ENCODE data around the gene USP48. TPM values are rescaled to one million over a fixed set of nuclear protein-coding genes. Genes with fewer than 3 reads are reported as not detected.

USP48 gene
- total RNA-seq, 1 experiment from 2014 or later = 84.8 TPM

DNA sequence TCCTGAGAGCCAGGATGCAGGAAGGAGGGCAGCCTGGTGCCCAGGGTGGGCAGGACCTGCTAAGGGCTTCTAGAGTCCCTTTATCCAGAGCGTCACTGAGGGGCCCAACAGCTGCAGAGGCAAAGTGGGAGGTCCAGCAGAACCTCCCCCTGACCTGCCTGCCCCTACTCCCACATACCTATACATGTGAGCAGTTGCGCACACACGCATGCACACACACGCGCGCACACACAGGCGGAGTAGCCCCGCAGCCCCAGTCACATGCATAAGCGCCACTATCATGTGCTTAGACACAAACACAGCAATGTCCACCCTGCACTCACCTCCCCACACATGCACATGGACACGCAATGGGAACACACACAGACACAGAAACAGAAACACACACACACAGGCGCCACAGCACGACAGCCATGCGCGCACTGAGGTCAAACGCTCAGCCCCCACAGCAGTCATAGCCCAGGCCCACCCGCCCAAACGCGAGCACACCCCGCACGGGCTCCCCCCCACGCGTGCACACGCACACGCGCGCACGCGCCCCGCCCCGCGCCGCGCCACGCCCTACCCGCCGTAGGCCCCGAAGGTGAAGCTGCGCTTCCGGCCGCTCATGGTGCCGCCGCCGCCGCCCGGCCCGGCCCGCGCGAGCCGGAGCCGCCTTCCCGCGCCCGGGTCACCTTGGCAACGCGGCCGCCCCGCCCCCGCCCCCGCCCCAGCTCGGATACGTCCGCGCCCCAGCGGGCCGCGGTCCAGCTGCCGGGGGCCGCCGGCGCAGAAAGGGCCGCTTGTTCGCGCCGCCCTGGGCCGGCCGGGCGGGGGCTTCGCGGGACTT lies 131.5 kb downstream of the USP48 start:
- DNase-seq = peak; percentile 73
- Histone ChIP-seq H3K27me3 (ENCODE audit: insufficient read depth, low read length) (no peaks in the 10 kb centered on the region), H3K9me3 (ENCODE audit: control insufficient read depth, low read depth, low read length) (no peaks in the 10 kb centered on the region), H3K23ac (ENCODE audit: insufficient read length, low read depth, low read length) (no peak overlapping the region), H3K4me1 (ENCODE audit: insufficient read depth, low read length) (no peaks in the 10 kb centered on the region; the same call in 1 of the 2 replicates), H4K5ac (ENCODE audit: insufficient read length, low read depth, low read length) (no peak overlapping the region), H4K20me1 (ENCODE audit: control insufficient read depth, insufficient read depth, insufficient read length) (peaks cover 3% of the 10 kb centered on the region), H3K4me2 (ENCODE audit: insufficient read depth, insufficient read length, low read length) (peak overlapping the region; percentile 92), H4K91ac (ENCODE audit: insufficient read length, low read depth, low read length) (no peak overlapping the region), H3K14ac (ENCODE audit: insufficient read depth, low read length) (peak overlapping the region; percentile 32; the same call in 1 of the 2 replicates), H4K8ac (replicated peaks; ENCODE audit: insufficient read length, low read depth, low read length) (no peak overlapping the region), H3K23me2 (ENCODE audit: insufficient read length, low read depth, low read length, poor library complexity, severe bottlenecking) (peaks cover 11% of the 10 kb centered on the region), H3K9ac (ENCODE audit: extremely low read depth, insufficient read length, low read length) (peak overlapping the region; percentile 29), H2BK20ac (ENCODE audit: low read depth, low read length, poor library complexity, severe bottlenecking) (no peak overlapping the region), H2AFZ (ENCODE audit: low read length) (no peak overlapping the region), H2AK5ac (ENCODE audit: insufficient read length, low read length) (no peak overlapping the region), H3K56ac (ENCODE audit: insufficient read length, low read depth, low read length) (no peak overlapping the region), H2BK5ac (ENCODE audit: insufficient read length, low read length) (no peak overlapping the region), H2BK120ac (ENCODE audit: low read depth, low read length, poor library complexity, severe bottlenecking) (no peak overlapping the region), H3K18ac (ENCODE audit: insufficient read length, low read depth, low read length) (peak overlapping the region; percentile 74), H3K79me1 (ENCODE audit: insufficient read depth, low read depth, low read length, poor library complexity, severe bottlenecking) (no peaks in the 10 kb centered on the region), H3K79me2 (ENCODE audit: insufficient read depth, low read length) (no peaks in the 10 kb centered on the region), H3K27ac (ENCODE audit: insufficient read length, low read depth, low read length) (no peak overlapping the region), H2BK15ac (ENCODE audit: low read depth, low read length) (no peak overlapping the region), H3T11ph (ENCODE audit: low read length) (no peak overlapping the region), H3K4ac (ENCODE audit: low read depth, low read length) (no peak overlapping the region), H2BK12ac (ENCODE audit: insufficient read length, low read depth, low read length) (no peak overlapping the region)
- Mint-ChIP-seq H3K4me3 (peak overlapping the region; percentile 79 to 92), H3K27me3 (ENCODE audit: low read depth) (peaks cover 24% of the 10 kb centered on the region), H3K9me3 (no peaks in the 10 kb centered on the region; a peak in 2 of 5 replicates), H3K36me3 (ENCODE audit: insufficient read depth in 1 of 3, low read depth in 3 of 3) (no peaks in the 10 kb centered on the region), H3K27ac (no peak overlapping the region), H3K4me1 (peaks cover 14 to 40% of the 10 kb centered on the region in 2 experiments)
- TF ChIP-seq, protein P1, sequence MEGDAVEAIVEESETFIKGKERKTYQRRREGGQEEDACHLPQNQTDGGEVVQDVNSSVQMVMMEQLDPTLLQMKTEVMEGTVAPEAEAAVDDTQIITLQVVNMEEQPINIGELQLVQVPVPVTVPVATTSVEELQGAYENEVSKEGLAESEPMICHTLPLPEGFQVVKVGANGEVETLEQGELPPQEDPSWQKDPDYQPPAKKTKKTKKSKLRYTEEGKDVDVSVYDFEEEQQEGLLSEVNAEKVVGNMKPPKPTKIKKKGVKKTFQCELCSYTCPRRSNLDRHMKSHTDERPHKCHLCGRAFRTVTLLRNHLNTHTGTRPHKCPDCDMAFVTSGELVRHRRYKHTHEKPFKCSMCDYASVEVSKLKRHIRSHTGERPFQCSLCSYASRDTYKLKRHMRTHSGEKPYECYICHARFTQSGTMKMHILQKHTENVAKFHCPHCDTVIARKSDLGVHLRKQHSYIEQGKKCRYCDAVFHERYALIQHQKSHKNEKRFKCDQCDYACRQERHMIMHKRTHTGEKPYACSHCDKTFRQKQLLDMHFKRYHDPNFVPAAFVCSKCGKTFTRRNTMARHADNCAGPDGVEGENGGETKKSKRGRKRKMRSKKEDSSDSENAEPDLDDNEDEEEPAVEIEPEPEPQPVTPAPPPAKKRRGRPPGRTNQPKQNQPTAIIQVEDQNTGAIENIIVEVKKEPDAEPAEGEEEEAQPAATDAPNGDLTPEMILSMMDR (conservative IDR thresholded peaks at IDR 0.05) = no peak
- no CpG with 5 or more reads among the region's 80 CpGs for WGBS (ENCODE audit: extremely low coverage, insufficient read length, low lambda C conversion rate)
